HG02610 (cell line): ENCODE data around the gene RSPO3.
A peak's percentile ranks its signal among the peaks of the same experiment; 100 is the strongest.

Source experiments
- ATAC-seq: cut with Tn5 transposase; IDR thresholded peaks from one replicate; pipeline ENCODE4 v1.9.1; 2021; ENCODE audit warnings: mild to moderate bottlenecking, moderate library complexity; ENCODE audit not compliant: unreplicated experiment

The RSPO3 gene

GRCh38 chr6:127110712-127111111, 7.8 kb upstream of the RSPO3 start:
- ATAC-seq: no peak

- ATAC-seq: no peak
These were observed 6.9 kb upstream of the RSPO3 start for GRCh38 chr6:127111526-127111925.

- no peak for ATAC-seq
These were observed 4.2 kb upstream of the RSPO3 start for GRCh38 chr6:127114214-127114760.

- no peak for ATAC-seq
These were observed 3.3 kb upstream of the RSPO3 start for GRCh38 chr6:127115084-127115655.

GRCh38 chr6:127115746-127116145, 2.7 kb upstream of the RSPO3 start:
- ATAC-seq: no peak

GRCh38 chr6:127117979-127118297, 533 bp upstream of the RSPO3 start:
- no peak for ATAC-seq

GRCh38 chr6:127119102-127120022, 891 bp downstream of the RSPO3 start:
- peak; percentile 37 for ATAC-seq

GRCh38 chr6:127120023-127120786, 1.7 kb downstream of the RSPO3 start:
- peak; percentile 3 for ATAC-seq

GRCh38 chr6:127120787-127121636, 2.5 kb downstream of the RSPO3 start:
- peak; percentile 87 for ATAC-seq

GRCh38 chr6:127121637-127121960, 3.1 kb downstream of the RSPO3 start:
- ATAC-seq: no peak

GRCh38 chr6:127124172-127124571, 5.7 kb downstream of the RSPO3 start:
- no peak for ATAC-seq

GRCh38 chr6:127124680-127125079, 6.2 kb downstream of the RSPO3 start:
- ATAC-seq: no peak

- no peak for ATAC-seq
These were observed 9.6 kb downstream of the RSPO3 start for GRCh38 chr6:127128066-127128465.

GRCh38 chr6:127129251-127129650, 10.8 kb downstream of the RSPO3 start:
- ATAC-seq: no peak

- no peak for ATAC-seq
These were observed 12.8 kb downstream of the RSPO3 start for GRCh38 chr6:127131275-127131674.

GRCh38 chr6:127131772-127132376, 13.4 kb downstream of the RSPO3 start:
- ATAC-seq: no peak

- no peak for ATAC-seq
These were observed 15.7 kb downstream of the RSPO3 start for GRCh38 chr6:127134136-127134535.

GRCh38 chr6:127136786-127137185, 18.3 kb downstream of the RSPO3 start:
- no peak for ATAC-seq

GRCh38 chr6:127146932-127147331, 28.5 kb downstream of the RSPO3 start:
- ATAC-seq: no peak

GRCh38 chr6:127147534-127147933, 29.1 kb downstream of the RSPO3 start:
- no peak for ATAC-seq
